Common myeloid progenitor, CD34-positive (primary cell): ENCODE measurements around the gene PRRG3.

Experiments used
- CTCF ChIA-PET: fragments of 350-600 bp; sonication (Branson Sonifier 250); formaldehyde crosslinking; loops from one replicate; lab custom pipeline; 2021; ENCODE audit warnings: antibody characterized with exemption; lab: Charles Lee
- POLR2A ChIA-PET: fragments of 350-600 bp; sonication (Branson Sonifier 250); formaldehyde crosslinking; loops from one replicate; lab custom pipeline; 2021; ENCODE audit warnings: antibody characterized with exemption; lab: Charles Lee
- DNase-seq, 3 donors: peaks; one replicate each; pipeline versions ENCODE4 v3.0.0 to v3.0.0-alpha.2; 2013
- H3K27ac ChIP-seq, 2 experiments: 1 replicate in 1 of 2; 2 replicates in 1 of 2; pipeline ENCODE4 v1.7.0; 2013; ENCODE audit warnings: inconsistent platforms in 2 of 2, low read length in 2 of 2, mild to moderate bottlenecking in 2 of 2, low read depth in 1 of 2, moderate library complexity in 1 of 2; ENCODE audit not compliant: severe bottlenecking in 2 of 2, insufficient read depth in 1 of 2, poor library complexity in 1 of 2
- H3K27me3 ChIP-seq, 5 experiments: replicated peaks in 2 of 5; 1 replicate in 3 of 5; 2 replicates in 2 of 5; pipeline versions ENCODE4 v1.6.1 to v1.7.0; 2013; ENCODE audit warnings: low read length in 4 of 5, mild to moderate bottlenecking in 2 of 5, moderate library complexity in 2 of 5, inconsistent platforms in 1 of 5; ENCODE audit not compliant: insufficient read depth in 5 of 5, control insufficient read depth in 4 of 5
- H3K36me3 ChIP-seq, 4 experiments: 1 replicate in 2 of 4; 2 replicates in 2 of 4; pipeline versions ENCODE4 v1.6.1 to v1.7.0; 2013; ENCODE audit warnings: low read length in 3 of 4, control low read depth in 1 of 4, mild to moderate bottlenecking in 1 of 4; ENCODE audit not compliant: control insufficient read depth in 4 of 4, insufficient read depth in 4 of 4
- H3K4me1 ChIP-seq, 4 experiments: 1 replicate in 3 of 4; 2 replicates in 1 of 4; pipeline versions ENCODE4 v1.6.1 to v1.7.1; 2013; ENCODE audit warnings: low read length in 3 of 4, mild to moderate bottlenecking in 3 of 4, control low read depth in 1 of 4, inconsistent platforms in 1 of 4, moderate library complexity in 1 of 4; ENCODE audit not compliant: control insufficient read depth in 4 of 4, insufficient read depth in 4 of 4; ENCODE audit errors: control extremely low read depth in 1 of 4
- H3K4me3 ChIP-seq, 7 experiments: 1 replicate in 4 of 7; 2 replicates in 3 of 7; pipeline versions ENCODE4 v1.5.1 to v1.7.0; 2013; ENCODE audit warnings: mild to moderate bottlenecking in 7 of 7, low read length in 6 of 7, moderate library complexity in 6 of 7, inconsistent platforms in 2 of 7, low read depth in 2 of 7, control low read depth in 1 of 7; ENCODE audit not compliant: insufficient read depth in 4 of 7, control insufficient read depth in 1 of 7; ENCODE audit errors: extremely low read depth in 1 of 7
- H3K9me3 ChIP-seq, 5 experiments: 1 replicate in 4 of 5; 2 replicates in 1 of 5; pipeline versions ENCODE4 v1.6.1 to v1.7.1; 2013; ENCODE audit warnings: low read length in 4 of 5, mild to moderate bottlenecking in 2 of 5, inconsistent platforms in 1 of 5, low read depth in 1 of 5, moderate library complexity in 1 of 5; ENCODE audit not compliant: control insufficient read depth in 4 of 5, insufficient read depth in 2 of 5; ENCODE audit errors: control extremely low read depth in 1 of 5
- WGBS: methylation state at CpG from one replicate; pipeline ENCODE4 v1.1.5; 2013; ENCODE audit not compliant: insufficient coverage; 5-methylcytosine and 5-hydroxymethylcytosine counted together

The PRRG3 gene

DNA sequence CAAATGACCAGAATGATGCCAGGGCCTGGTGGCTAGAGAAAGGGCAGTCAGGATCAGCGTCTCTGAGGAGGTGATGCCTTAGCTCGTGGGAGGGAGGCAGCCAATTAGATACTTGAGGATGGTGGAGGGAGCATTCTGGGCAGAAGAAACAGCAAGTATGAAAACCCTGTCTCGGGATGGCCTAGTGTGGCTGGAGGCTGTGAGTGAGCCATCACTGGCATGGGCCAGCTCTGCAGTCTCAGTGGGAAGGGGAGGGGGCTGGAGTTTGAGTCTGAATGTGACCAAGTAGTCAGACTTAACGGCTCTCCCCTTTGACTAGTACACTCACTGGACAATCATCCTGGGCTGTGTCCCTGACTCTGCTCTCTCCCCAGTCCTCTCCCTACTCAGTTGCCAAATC is 46.3 kb downstream of the PRRG3 start:
- CTCF ChIA-PET: no interaction called here
- no peak overlapping the region for H3K27ac ChIP-seq
- POLR2A ChIA-PET: no interaction called here
- WGBS: 75% methylated on average over 4 of the region's 4 CpGs
- no peaks in the 10 kb centered on the region for H3K9me3 ChIP-seq
- H3K27me3 ChIP-seq: peaks cover 0 to 4% (median 0%) of the 10 kb centered on the region in 5 experiments
- H3K36me3 ChIP-seq: no peaks in the 10 kb centered on the region
- no peaks in the 10 kb centered on the region for H3K4me1 ChIP-seq
- no peak for DNase-seq
- H3K4me3 ChIP-seq: no peak overlapping the region

DNA sequence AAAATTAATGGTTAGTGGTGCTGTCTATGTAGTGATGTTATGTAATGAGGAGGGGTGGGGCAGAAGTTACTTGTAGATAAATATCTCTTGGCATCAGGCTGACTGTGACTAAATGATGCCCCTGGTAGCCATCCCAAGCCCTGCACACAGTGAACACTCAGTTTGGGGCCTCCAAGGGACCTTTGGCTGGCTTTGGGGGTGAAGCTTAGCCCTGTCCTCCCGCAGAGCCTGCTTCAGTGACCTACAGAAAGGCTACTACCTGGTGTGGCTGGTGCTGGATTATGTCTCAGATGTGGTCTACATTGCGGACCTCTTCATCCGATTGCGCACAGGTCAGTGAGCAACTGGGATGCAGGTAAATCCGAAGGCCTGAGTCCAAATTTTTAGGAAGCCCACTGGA is 47.1 kb downstream of the PRRG3 start:
- WGBS: 86% methylated on average over 5 of the region's 5 CpGs
- Histone ChIP-seq H3K36me3 (no peaks in the 10 kb centered on the region), H3K27ac (no peak overlapping the region), H3K9me3 (no peaks in the 10 kb centered on the region), H3K27me3 (peaks cover 0 to 4% (median 0%) of the 10 kb centered on the region in 5 experiments), H3K4me3 (no peak overlapping the region), H3K4me1 (no peaks in the 10 kb centered on the region)
- ChIA-PET CTCF (no interaction called here), POLR2A (no interaction called here)
- no peak for DNase-seq

DNA sequence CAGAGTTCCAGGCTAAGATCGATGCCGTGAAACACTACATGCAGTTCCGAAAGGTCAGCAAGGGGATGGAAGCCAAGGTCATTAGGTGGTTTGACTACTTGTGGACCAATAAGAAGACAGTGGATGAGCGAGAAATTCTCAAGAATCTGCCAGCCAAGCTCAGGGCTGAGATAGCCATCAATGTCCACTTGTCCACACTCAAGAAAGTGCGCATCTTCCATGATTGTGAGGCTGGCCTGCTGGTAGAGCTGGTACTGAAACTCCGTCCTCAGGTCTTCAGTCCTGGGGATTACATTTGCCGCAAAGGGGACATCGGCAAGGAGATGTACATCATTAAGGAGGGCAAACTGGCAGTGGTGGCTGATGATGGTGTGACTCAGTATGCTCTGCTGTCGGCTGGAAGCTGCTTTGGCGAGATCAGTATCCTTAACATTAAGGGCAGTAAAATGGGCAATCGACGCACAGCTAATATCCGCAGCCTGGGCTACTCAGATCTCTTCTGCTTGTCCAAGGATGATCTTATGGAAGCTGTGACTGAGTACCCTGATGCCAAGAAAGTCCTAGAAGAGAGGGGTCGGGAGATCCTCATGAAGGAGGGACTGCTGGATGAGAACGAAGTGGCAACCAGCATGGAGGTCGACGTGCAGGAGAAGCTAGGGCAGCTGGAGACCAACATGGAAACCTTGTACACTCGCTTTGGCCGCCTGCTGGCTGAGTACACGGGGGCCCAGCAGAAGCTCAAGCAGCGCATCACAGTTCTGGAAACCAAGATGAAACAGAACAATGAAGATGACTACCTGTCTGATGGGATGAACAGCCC is 48.6 kb downstream of the PRRG3 start:
- 91% methylated on average over 18 of the region's 21 CpGs for WGBS
- H3K4me1 ChIP-seq: no peaks in the 10 kb centered on the region
- ChIA-PET POLR2A (no interaction called here), CTCF (interaction anchor here (1.6 kb wide), 1 partner anchor 10 kb away, joined by 3 read pairs; no protein-coding TSS in a partner anchor)
- no peak overlapping the region for H3K27ac ChIP-seq
- H3K36me3 ChIP-seq: no peaks in the 10 kb centered on the region
- H3K9me3 ChIP-seq: no peaks in the 10 kb centered on the region
- no peak overlapping the region for H3K4me3 ChIP-seq
- peaks cover 0 to 9% (median 0%) of the 10 kb centered on the region in 5 experiments for H3K27me3 ChIP-seq
- DNase-seq: no peak

DNA sequence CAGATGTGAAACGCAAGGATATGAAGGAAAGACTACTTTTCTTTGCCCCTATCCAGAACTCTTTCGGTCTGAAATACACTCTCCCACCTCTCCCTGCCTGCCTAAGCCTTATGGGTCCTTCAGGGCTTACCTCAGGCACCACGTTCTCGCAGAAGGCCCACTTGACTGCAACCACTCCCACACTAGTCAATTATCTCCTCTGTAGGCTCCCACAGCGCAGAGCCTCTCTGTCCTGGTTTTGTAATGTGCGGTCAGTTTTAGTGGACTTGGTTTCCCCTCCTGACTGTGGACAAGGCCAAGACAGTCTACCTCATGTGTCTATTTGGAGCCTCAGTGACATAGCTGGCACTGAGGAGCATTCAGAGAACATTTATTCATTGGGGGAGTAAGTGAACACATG is 50.4 kb downstream of the PRRG3 start:
- peaks cover 0 to 20% (median 0%) of the 10 kb centered on the region in 5 experiments for H3K27me3 ChIP-seq
- WGBS: 89% methylated on average over 4 of the region's 6 CpGs
- H3K4me3 ChIP-seq: no peak overlapping the region
- DNase-seq: no peak
- no peak overlapping the region for H3K27ac ChIP-seq
- CTCF ChIA-PET: interaction anchor here (1.6 kb wide), 1 partner anchor 8 kb away, joined by 3 read pairs; no protein-coding TSS in a partner anchor
- POLR2A ChIA-PET: no interaction called here
- no peaks in the 10 kb centered on the region for H3K4me1 ChIP-seq
- H3K9me3 ChIP-seq: no peaks in the 10 kb centered on the region
- H3K36me3 ChIP-seq: no peaks in the 10 kb centered on the region

DNA sequence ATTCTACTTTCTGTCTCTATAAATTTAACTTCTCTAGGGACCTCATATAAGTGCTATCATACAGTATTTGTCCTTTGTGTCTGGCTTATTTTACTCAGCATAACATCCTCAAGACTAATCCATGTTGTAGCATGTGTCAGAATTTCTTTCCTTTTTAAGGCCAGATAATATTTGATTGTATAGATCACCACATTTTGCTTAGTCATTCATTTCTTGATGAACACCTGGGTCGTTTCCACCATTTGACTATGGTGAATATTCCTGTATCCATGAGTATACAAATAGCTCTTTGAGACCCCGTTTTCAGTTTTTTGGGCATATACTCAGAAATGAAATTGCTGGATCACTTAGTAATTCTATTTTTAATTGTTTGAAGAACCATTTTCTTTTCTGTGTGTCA is 51.2 kb downstream of the PRRG3 start:
- POLR2A ChIA-PET: no interaction called here
- peaks cover 0 to 27% (median 0%) of the 10 kb centered on the region in 5 experiments for H3K27me3 ChIP-seq
- no peak overlapping the region for H3K4me3 ChIP-seq
- no CpG with 5 or more reads among the region's 2 CpGs for WGBS
- H3K4me1 ChIP-seq: no peaks in the 10 kb centered on the region
- CTCF ChIA-PET: interaction anchor here (1.9 kb wide), 1 partner anchor 886 kb away, joined by 5 read pairs; no protein-coding TSS in a partner anchor
- H3K9me3 ChIP-seq: no peaks in the 10 kb centered on the region
- H3K27ac ChIP-seq: no peak overlapping the region
- no peaks in the 10 kb centered on the region for H3K36me3 ChIP-seq
- no peak for DNase-seq

DNA sequence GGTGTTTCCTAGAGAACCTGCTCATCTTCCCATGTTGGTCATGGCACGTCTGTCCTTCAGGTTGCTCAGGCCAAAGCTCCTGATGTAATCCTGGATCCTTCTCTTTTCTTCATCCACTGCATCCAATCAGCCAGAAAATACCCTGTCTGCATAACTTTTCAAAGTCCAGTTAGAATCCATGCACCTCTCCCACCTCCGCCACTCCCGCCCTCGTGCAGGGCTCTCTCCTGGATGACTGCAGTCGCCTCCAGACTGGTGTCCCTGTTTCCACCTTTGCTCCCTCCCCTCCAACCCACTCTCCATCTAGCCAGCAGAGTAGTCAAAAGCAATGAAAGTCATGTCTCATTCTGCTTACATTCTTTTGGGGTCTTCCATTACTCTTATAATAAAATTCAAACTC is 55.3 kb downstream of the PRRG3 start:
- POLR2A ChIA-PET: no interaction called here
- WGBS: 90% methylated on average over 5 of the region's 5 CpGs
- no peak for DNase-seq
- CTCF ChIA-PET: interaction anchor here (0.6 to 1.9 kb wide), 4 partner anchors 17 to 885 kb away, joined by 4 to 6 read pairs (median 5); partner anchors contain the start of gene CNGA2
- peaks cover 0 to 41% (median 0%) of the 10 kb centered on the region in 5 experiments for H3K27me3 ChIP-seq
- H3K36me3 ChIP-seq: no peaks in the 10 kb centered on the region
- H3K4me3 ChIP-seq: no peak overlapping the region
- H3K4me1 ChIP-seq: no peaks in the 10 kb centered on the region
- H3K27ac ChIP-seq: no peak overlapping the region
- H3K9me3 ChIP-seq: no peaks in the 10 kb centered on the region

DNA sequence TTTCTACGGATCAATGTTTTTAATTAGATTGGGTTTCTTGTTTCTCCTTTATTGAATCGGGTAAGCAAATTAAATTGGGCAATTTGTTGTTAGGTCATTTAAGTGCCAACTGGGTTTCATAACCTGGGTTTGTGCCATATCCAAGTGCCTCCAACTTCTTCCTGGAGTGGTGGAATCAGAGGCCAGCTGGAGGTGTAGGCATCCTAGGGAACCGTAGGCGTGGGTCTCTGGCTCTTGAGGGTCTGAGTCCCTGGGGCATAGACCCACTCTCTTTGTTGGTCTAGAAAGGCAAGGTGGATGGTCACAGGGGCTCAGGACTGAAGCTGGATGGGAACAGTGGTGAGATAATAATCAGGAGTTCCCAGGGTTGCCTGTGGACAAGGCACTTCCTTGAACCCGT is 57.6 kb downstream of the PRRG3 start:
- H3K4me1 ChIP-seq: no peaks in the 10 kb centered on the region
- H3K4me3 ChIP-seq: no peak overlapping the region
- H3K9me3 ChIP-seq: no peaks in the 10 kb centered on the region
- no peaks in the 10 kb centered on the region for H3K36me3 ChIP-seq
- CTCF ChIA-PET: interaction anchor here (0.8 to 1.5 kb wide), 6 partner anchors 8 to 890 kb away, joined by 3 to 7 read pairs (median 4); no protein-coding TSS in a partner anchor
- 86% methylated on average over 3 of the region's 5 CpGs for WGBS
- H3K27me3 ChIP-seq: peaks cover 0 to 42% (median 0%) of the 10 kb centered on the region in 5 experiments
- no peak overlapping the region for H3K27ac ChIP-seq
- DNase-seq: no peak
- POLR2A ChIA-PET: no interaction called here
